ENCODE measurements around the gene PNPT1. TPM values are rescaled to one million over a fixed set of nuclear protein-coding genes. Genes with fewer than 3 reads are reported as not detected.

PNPT1 gene
- total and polyA plus RNA-seq, 2 of the 13 experiments (the other 11 are each of a cell fraction or from before 2014, with no cell fraction given) = 23.4 to 61.0 TPM

DNA sequence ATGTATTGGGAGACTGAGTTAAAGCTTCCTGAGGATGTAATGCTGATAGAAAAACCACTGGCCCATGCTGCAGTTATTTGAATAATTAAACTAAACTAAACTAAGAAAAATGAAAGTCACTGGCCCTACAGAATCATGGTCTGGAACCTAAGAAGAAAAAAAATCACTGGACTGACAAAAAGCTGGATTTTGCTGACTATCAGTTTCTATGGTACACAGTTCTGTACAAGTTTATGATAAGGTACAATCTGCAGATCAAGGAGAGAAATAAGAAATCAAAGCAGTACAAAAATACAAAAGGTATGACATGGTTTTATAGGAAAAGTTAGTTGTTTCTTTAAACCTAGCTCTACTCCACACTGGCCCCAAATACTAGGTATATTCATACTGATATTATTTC lies 91.8 kb downstream of the PNPT1 start:
- FAIRE-seq (no peak), DNase-seq (ENCODE audit: low spot score) (no peak), ATAC-seq (no peak)
- Histone ChIP-seq H3K4me3 (replicated peaks in 1 of 3; ENCODE audit: insufficient read depth in 1 of 3, low read depth in 2 of 3, low read length in 3 of 3) (no peak overlapping the region), H3K9me3 (ENCODE audit: low read length) (no peaks in the 10 kb centered on the region), H2AFZ (ENCODE audit: low read length) (no peak overlapping the region), H3K27me3 (ENCODE audit: control insufficient read depth in 1 of 2, insufficient read depth in 2 of 2, low read length in 2 of 2) (no peaks in the 10 kb centered on the region), H3K4me1 (ENCODE audit: insufficient read depth, low read length) (no peaks in the 10 kb centered on the region), H4K20me1 (ENCODE audit: insufficient read depth, low read length) (no peaks in the 10 kb centered on the region), H3K27ac (ENCODE audit: extremely low read length, insufficient read depth, low read length) (no peak overlapping the region), H3K36me3 (replicated peaks in 1 of 2; ENCODE audit: control insufficient read depth in 1 of 2, insufficient read depth in 2 of 2, low read length in 2 of 2) (peaks cover 11 to 59% of the 10 kb centered on the region in 2 experiments), H3K79me2 (ENCODE audit: insufficient read depth, low read length) (peaks cover 30% of the 10 kb centered on the region), H3K9ac (ENCODE audit: insufficient read depth, low read depth, low read length) (no peak overlapping the region), H3K4me2 (ENCODE audit: low read depth, low read length) (no peak overlapping the region)
- ChIA-PET CTCF (ENCODE audit: low intra/inter-chr PET ratio, low total read pairs) (no interaction called here), POLR2A (no interaction called here)
- peak; percentile 87 to 92 for TF ChIP-seq MAFK (conservative IDR thresholded peaks at IDR 0.05 in 1 of 2, IDR thresholded peaks at IDR 0.05 in 1 of 2; ENCODE audit: low read length in 2 of 2)
- no peak for TF ChIP-seq HNF4G (IDR thresholded peaks at IDR 0.05; ENCODE audit: borderline replicate concordance, low read depth, low read length)
- TF ChIP-seq HNF4G (CRISPR knock-in tag; IDR thresholded peaks at IDR 0.05; ENCODE audit: borderline replicate concordance, low read depth) = no peak
- TF ChIP-seq MAFF (IDR thresholded peaks at IDR 0.05; ENCODE audit: low read depth, low read length) = peak; percentile 86
- TF ChIP-seq ZNF556 (CRISPR knock-in tag; IDR thresholded peaks at IDR 0.05; ENCODE audit: borderline replicate concordance) = no peak
- in situ Hi-C loops (cut with HindIII; ENCODE audit: extremely low pct_ligation_motif_present, low pct_unique_long_range_greater_than_20kb) = no loop called here
- BruUV-seq (replicated peaks) = no TSS peak
- intact Hi-C loops (cut with micrococcal nuclease; ENCODE audit: unreplicated experiment) = no loop called here

DNA sequence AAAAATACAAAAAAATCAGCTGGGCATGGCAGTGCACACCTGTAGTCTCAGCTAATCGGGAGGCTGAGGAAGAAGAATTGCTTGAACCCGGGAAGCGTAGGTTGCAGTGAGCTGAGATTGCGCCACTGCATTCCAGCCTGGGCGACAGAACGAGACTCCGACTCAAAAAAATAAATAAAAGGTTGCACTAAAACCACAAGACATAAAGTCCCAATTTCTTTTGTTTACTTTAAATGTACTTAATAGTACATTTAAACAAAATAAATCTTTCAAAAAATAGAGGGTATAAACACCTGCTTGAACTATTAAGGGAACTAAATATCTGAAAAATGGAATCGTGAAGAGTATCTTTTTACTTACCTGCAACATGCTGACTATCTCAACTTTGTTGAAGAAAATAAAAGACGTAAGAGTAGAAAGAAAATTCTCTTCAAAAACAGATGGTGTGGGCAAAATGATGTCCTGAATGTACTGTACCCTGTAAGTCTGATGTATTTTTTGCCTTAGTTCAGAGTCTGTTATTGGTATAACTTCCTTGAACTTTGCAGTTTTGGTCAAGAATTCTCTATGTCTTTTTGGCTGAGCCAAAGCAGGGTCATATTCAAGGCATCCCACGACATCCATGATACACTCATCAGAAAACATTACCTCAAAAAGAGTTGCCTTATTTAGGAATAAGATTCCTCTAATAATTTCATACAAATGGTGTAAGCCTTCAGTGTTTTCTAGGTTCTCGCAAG lies 95.4 kb downstream of the PNPT1 start:
- POLR2A ChIA-PET = no interaction called here
- BruUV-seq (replicated peaks) = TSS peak; percentile 37
- peaks cover 11 to 64% of the 10 kb centered on the region in 2 experiments for H3K36me3 ChIP-seq (replicated peaks in 1 of 2; ENCODE audit: control insufficient read depth in 1 of 2, insufficient read depth in 2 of 2, low read length in 2 of 2)
- H3K79me2 ChIP-seq (ENCODE audit: insufficient read depth, low read length) = peaks cover 17% of the 10 kb centered on the region
- in situ Hi-C loops (cut with HindIII; ENCODE audit: extremely low pct_ligation_motif_present, low pct_unique_long_range_greater_than_20kb) = no loop called here
- H3K27ac ChIP-seq (ENCODE audit: extremely low read length, insufficient read depth, low read length) = no peak overlapping the region
- no peak overlapping the region for H2AFZ ChIP-seq (ENCODE audit: low read length)
- DNase-seq (ENCODE audit: low spot score) (no peak), ATAC-seq (no peak), FAIRE-seq (no peak)
- intact Hi-C loops (cut with micrococcal nuclease; ENCODE audit: unreplicated experiment) = no loop called here
- no peaks in the 10 kb centered on the region for H3K9me3 ChIP-seq (ENCODE audit: low read length)
- CTCF ChIA-PET (ENCODE audit: low intra/inter-chr PET ratio, low total read pairs) = no interaction called here
- H3K27me3 ChIP-seq (ENCODE audit: control insufficient read depth in 1 of 2, insufficient read depth in 2 of 2, low read length in 2 of 2) = no peaks in the 10 kb centered on the region
- no peaks in the 10 kb centered on the region; the same call in 1 of the 2 replicates for H4K20me1 ChIP-seq (ENCODE audit: insufficient read depth, low read length)
- WGBS (ENCODE audit: low lambda C conversion rate) = 94% methylated on average over 11 of the region's 11 CpGs
- no peak overlapping the region for H3K9ac ChIP-seq (ENCODE audit: insufficient read depth, low read depth, low read length)
- H3K4me1 ChIP-seq (ENCODE audit: insufficient read depth, low read length) = no peaks in the 10 kb centered on the region
- H3K4me3 ChIP-seq (replicated peaks in 1 of 3; ENCODE audit: insufficient read depth in 1 of 3, low read depth in 2 of 3, low read length in 3 of 3) = no peak overlapping the region
- no peak overlapping the region for H3K4me2 ChIP-seq (ENCODE audit: low read depth, low read length)
- TF ChIP-seq NR2F6 (IDR thresholded peaks at IDR 0.05) (no peak), NR2F6 (CRISPR knock-in tag; IDR thresholded peaks at IDR 0.05) (no peak), EHMT2 (IDR thresholded peaks at IDR 0.05; ENCODE audit: borderline replicate concordance, low read depth, low read length) (no peak), ZMYM2 (CRISPR knock-in tag; IDR thresholded peaks at IDR 0.05) (no peak), ARNTL (CRISPR knock-in tag; IDR thresholded peaks at IDR 0.05) (no peak), ELF1 (CRISPR knock-in tag; IDR thresholded peaks at IDR 0.05) (no peak), HMGXB3 (CRISPR knock-in tag; IDR thresholded peaks at IDR 0.05; ENCODE audit: borderline replicate concordance) (no peak), SKI (IDR thresholded peaks at IDR 0.05; ENCODE audit: partially characterized antibody) (no peak), ZNF335 (CRISPR knock-in tag; IDR thresholded peaks at IDR 0.05) (no peak), CEBPB (IDR thresholded peaks at IDR 0.05; ENCODE audit: borderline replicate concordance, low read depth, low read length) (no peak)
